ENCODE results near the gene NBPF3. TPM values are rescaled to one million over a fixed set of nuclear protein-coding genes. Genes with fewer than 3 reads are reported as not detected.

NBPF3 gene
- total RNA-seq, 2 experiments from 2014 or later: 7.9 to 9.4 TPM

- DNase-seq (no peak), ATAC-seq (no peak)
- Mint-ChIP-seq H3K27ac (no peak overlapping the region), H3K4me1 (ENCODE audit: low read depth) (peaks cover 3% of the 10 kb centered on the region), H3K4me3 (no peak overlapping the region), H3K36me3 (ENCODE audit: low read depth) (no peaks in the 10 kb centered on the region), H3K9me3 (no peaks in the 10 kb centered on the region), H3K27me3 (peaks cover 24% of the 10 kb centered on the region)
- POLR2A ChIA-PET: no interaction called here
- CTCF ChIA-PET: no interaction called here
- no peak for TF ChIP-seq CTCF (IDR thresholded peaks at IDR 0.05)
- intact Hi-C loops (cut with micrococcal nuclease): no loop called here
Observed at GRCh38 chr1:21503706-21504377, 63.9 kb downstream of the NBPF3 start.

- intact Hi-C loops (cut with micrococcal nuclease): no loop called here
- POLR2A ChIA-PET: no interaction called here
- Mint-ChIP-seq H3K4me1 (ENCODE audit: low read depth) (peaks cover 4% of the 10 kb centered on the region), H3K4me3 (no peak overlapping the region), H3K9me3 (no peaks in the 10 kb centered on the region), H3K27ac (no peak overlapping the region), H3K36me3 (ENCODE audit: low read depth) (no peaks in the 10 kb centered on the region), H3K27me3 (peaks cover 40% of the 10 kb centered on the region)
- DNase-seq: no peak
- no peak for TF ChIP-seq CTCF (IDR thresholded peaks at IDR 0.05)
- ATAC-seq: no peak
- CTCF ChIA-PET: interaction anchor here (2.0 kb wide), 1 partner anchor 16 kb away, joined by 5 read pairs; no protein-coding TSS in a partner anchor
Observed at GRCh38 chr1:21506804-21507203, 66.9 kb downstream of the NBPF3 start.

- POLR2A ChIA-PET: no interaction called here
- peaks cover 4% of the 10 kb centered on the region for H3K4me1 Mint-ChIP-seq (ENCODE audit: low read depth)
- H3K9me3 Mint-ChIP-seq: no peaks in the 10 kb centered on the region
- CTCF ChIA-PET: interaction anchor here (0.8 to 2.0 kb wide), 3 partner anchors 9 to 17 kb away, joined by 3 to 5 read pairs (median 4); no protein-coding TSS in a partner anchor
- no peak overlapping the region for H3K4me3 Mint-ChIP-seq
- DNase-seq: no peak
- no peak for TF ChIP-seq CTCF (IDR thresholded peaks at IDR 0.05)
- no peak for ATAC-seq
- no peak overlapping the region for H3K27ac Mint-ChIP-seq
- H3K36me3 Mint-ChIP-seq (ENCODE audit: low read depth): no peaks in the 10 kb centered on the region
- intact Hi-C loops (cut with micrococcal nuclease): no loop called here
- peaks cover 42% of the 10 kb centered on the region for H3K27me3 Mint-ChIP-seq
Observed at GRCh38 chr1:21507511-21508270, 67.8 kb downstream of the NBPF3 start.

- peak; percentile 12 for TF ChIP-seq CTCF (IDR thresholded peaks at IDR 0.05)
- DNase-seq (peak; percentile 78), ATAC-seq (peak; percentile 96)
- Mint-ChIP-seq H3K9me3 (no peaks in the 10 kb centered on the region), H3K27ac (no peak overlapping the region), H3K36me3 (ENCODE audit: low read depth) (no peaks in the 10 kb centered on the region), H3K4me1 (ENCODE audit: low read depth) (peaks cover 4% of the 10 kb centered on the region), H3K27me3 (peaks cover 44% of the 10 kb centered on the region), H3K4me3 (peak overlapping the region; percentile 53)
- ChIA-PET CTCF (interaction anchor here (0.6 to 2.0 kb wide), 11 partner anchors 8 to 102 kb away, joined by 3 to 5 read pairs (median 3); no protein-coding TSS in a partner anchor), POLR2A (no interaction called here)
- intact Hi-C loops (cut with micrococcal nuclease): no loop called here
Observed at GRCh38 chr1:21508580-21509350, 68.8 kb downstream of the NBPF3 start.

Data from activated CD8-positive, alpha-beta T cell treated with anti-CD3 and anti-CD28 coated beads for 36 hours (primary cell).